ENCODE data around the gene SYNJ1.
"Not testable (repeated sequence)": the region's sequence is repeated elsewhere in the genome, so short reads cannot be mapped to it uniquely, and the experiment has no call there.

Gene SYNJ1

GRCh38 chr21:32727687-32728455, at the start of gene SYNJ1:
TSS of gene SYNJ1 (minus strand) at chr21:32728013. CDS start at chr21:32726895, 1,118 bp downstream.
- peak; percentile 94 for DNase-seq (ENCODE audit: low read depth in 2 of 2)

GRCh38 chr21:32777269-32777668, 49.5 kb upstream of the SYNJ1 start:
- no peak for DNase-seq (ENCODE audit: low read depth in 2 of 2)

- DNase-seq (ENCODE audit: low read depth in 2 of 2): no peak
Measured at GRCh38 chr21:32776743-32777142, 48.9 kb upstream of the SYNJ1 start.

- not testable (repeated sequence) for DNase-seq (ENCODE audit: low read depth in 2 of 2)
Measured at GRCh38 chr21:32773048-32773344, 45.2 kb upstream of the SYNJ1 start.

GRCh38 chr21:32772281-32773047, 44.7 kb upstream of the SYNJ1 start:
- DNase-seq (ENCODE audit: low read depth in 2 of 2): peak; percentile 52 to 54

- DNase-seq (ENCODE audit: low read depth in 2 of 2): peak in 1 of 2 donors; percentile 40
Measured at GRCh38 chr21:32770871-32771523, 43.2 kb upstream of the SYNJ1 start.

GRCh38 chr21:32768530-32768929, 40.7 kb upstream of the SYNJ1 start:
- no peak for DNase-seq (ENCODE audit: low read depth in 2 of 2)

- DNase-seq (ENCODE audit: low read depth in 2 of 2): no peak
Measured at GRCh38 chr21:32765058-32765457, 37.2 kb upstream of the SYNJ1 start.

- no peak for DNase-seq (ENCODE audit: low read depth in 2 of 2)
Measured at GRCh38 chr21:32764186-32764585, 36.4 kb upstream of the SYNJ1 start.

- no peak for DNase-seq (ENCODE audit: low read depth in 2 of 2)
Measured at GRCh38 chr21:32757804-32758203, 30.0 kb upstream of the SYNJ1 start.

GRCh38 chr21:32756096-32756495, 28.3 kb upstream of the SYNJ1 start:
- no peak for DNase-seq (ENCODE audit: low read depth in 2 of 2)

- no peak for DNase-seq (ENCODE audit: low read depth in 2 of 2)
Measured at GRCh38 chr21:32753818-32754585, 26.2 kb upstream of the SYNJ1 start.

GRCh38 chr21:32750405-32750804, 22.6 kb upstream of the SYNJ1 start:
- no peak for DNase-seq (ENCODE audit: low read depth in 2 of 2)

GRCh38 chr21:32749662-32750061, 21.8 kb upstream of the SYNJ1 start:
- DNase-seq (ENCODE audit: low read depth in 2 of 2): no peak

GRCh38 chr21:32748529-32748928, 20.7 kb upstream of the SYNJ1 start:
- DNase-seq (ENCODE audit: low read depth in 2 of 2): no peak

GRCh38 chr21:32747396-32747795, 19.6 kb upstream of the SYNJ1 start:
- no peak for DNase-seq (ENCODE audit: low read depth in 2 of 2)

- DNase-seq (ENCODE audit: low read depth in 2 of 2): not testable (repeated sequence)
Measured at GRCh38 chr21:32746711-32747110, 18.9 kb upstream of the SYNJ1 start.

- DNase-seq (ENCODE audit: low read depth in 2 of 2): no peak
Measured at GRCh38 chr21:32742396-32742795, 14.6 kb upstream of the SYNJ1 start.

GRCh38 chr21:32741336-32741735, 13.5 kb upstream of the SYNJ1 start:
- DNase-seq (ENCODE audit: low read depth in 2 of 2): no peak

GRCh38 chr21:32739946-32740345, 12.1 kb upstream of the SYNJ1 start:
- no peak for DNase-seq (ENCODE audit: low read depth in 2 of 2)

- not testable (repeated sequence) for DNase-seq (ENCODE audit: low read depth in 2 of 2)
Measured at GRCh38 chr21:32736083-32736482, 8.3 kb upstream of the SYNJ1 start.

- peak in 1 of 2 donors; percentile 20 for DNase-seq (ENCODE audit: low read depth in 2 of 2)
Measured at GRCh38 chr21:32735524-32735923, 7.7 kb upstream of the SYNJ1 start.

Measured in stimulated activated CD8-positive, alpha-beta memory T cell treated with anti-CD3 and anti-CD28 coated beads, Interleukin-15, amount 100 ng/mL, for 48 hours (primary cell).